Stimulated activated naive CD4-positive, alpha-beta T cell (primary cell): ENCODE measurements around the gene ADAMTS16.

Experiments
- DNase-seq, 6 experiments: peaks; one replicate each; lab custom pipeline; 2025; lab: John Stamatoyannopoulos, UW

ADAMTS16 gene

GRCh38 chr5:5289537-5289936 lies 149.4 kb downstream of the ADAMTS16 start:
- no peak for DNase-seq

- no peak for DNase-seq
Measured at GRCh38 chr5:5290674-5291334, 150.7 kb downstream of the ADAMTS16 start.

- DNase-seq, result no peak
Measured at GRCh38 chr5:5291357-5291756, 151.2 kb downstream of the ADAMTS16 start.

- DNase-seq, result no peak
Measured at GRCh38 chr5:5293029-5293428, 152.9 kb downstream of the ADAMTS16 start.

GRCh38 chr5:5294429-5294828 lies 154.3 kb downstream of the ADAMTS16 start:
- no peak for DNase-seq

- DNase-seq, result no peak
Measured at GRCh38 chr5:5295351-5295750, 155.2 kb downstream of the ADAMTS16 start.

GRCh38 chr5:5296051-5296450 lies 155.9 kb downstream of the ADAMTS16 start:
- no peak for DNase-seq

- DNase-seq, result no peak
Measured at GRCh38 chr5:5297432-5298067, 157.4 kb downstream of the ADAMTS16 start.

- DNase-seq, result no peak
Measured at GRCh38 chr5:5298068-5298633, 158.0 kb downstream of the ADAMTS16 start.

- DNase-seq, result no peak
Measured at GRCh38 chr5:5298841-5299541, 158.9 kb downstream of the ADAMTS16 start.

GRCh38 chr5:5301176-5301575 lies 161.0 kb downstream of the ADAMTS16 start:
- DNase-seq, result no peak

GRCh38 chr5:5302201-5302600 lies 162.1 kb downstream of the ADAMTS16 start:
- no peak for DNase-seq

GRCh38 chr5:5303242-5303641 lies 163.1 kb downstream of the ADAMTS16 start:
- DNase-seq, result no peak

GRCh38 chr5:5304361-5305020 lies 164.4 kb downstream of the ADAMTS16 start:
- DNase-seq, result no peak

- DNase-seq, result no peak
Measured at GRCh38 chr5:5306696-5307095, 166.6 kb downstream of the ADAMTS16 start.

- no peak for DNase-seq
Measured at GRCh38 chr5:5308319-5308718, 168.2 kb downstream of the ADAMTS16 start.

GRCh38 chr5:5309645-5310044 lies 169.5 kb downstream of the ADAMTS16 start:
- no peak for DNase-seq

- DNase-seq, result no peak
Measured at GRCh38 chr5:5313101-5313635, 173.0 kb downstream of the ADAMTS16 start.

GRCh38 chr5:5314166-5314565 lies 174.0 kb downstream of the ADAMTS16 start:
- DNase-seq, result no peak

- no peak for DNase-seq
Measured at GRCh38 chr5:5314626-5315025, 174.5 kb downstream of the ADAMTS16 start.

GRCh38 chr5:5315068-5315980 lies 175.2 kb downstream of the ADAMTS16 start:
- DNase-seq, result no peak
